Sigmoid colon (tissue), 4 donors: ENCODE data around the gene MED25.

Source experiments
- EP300 ChIP-seq, 4 donors: sonication (generic); formaldehyde crosslinking; IDR thresholded peaks; one replicate each; pipeline ENCODE4 v1.6.1; 2017; ENCODE audit warnings: antibody characterized with exemption in 4 of 4
- POLR2A ChIP-seq, 2 donors: fragments of 450-650 bp; IDR thresholded peaks; one replicate each; pipeline ENCODE4 v1.6.1; 2016; ENCODE audit warnings: antibody characterized with exemption in 2 of 2, mild to moderate bottlenecking in 2 of 2, moderate library complexity in 2 of 2
- POLR2AphosphoS5 ChIP-seq, 4 donors: sonication (generic); formaldehyde crosslinking; IDR thresholded peaks; one replicate each; pipeline ENCODE4 v1.6.1; 2017; ENCODE audit warnings: antibody characterized with exemption in 4 of 4
- TF ChIP-seq, protein P1 (sequence below), 4 experiments: fragments of 450-650 bp in 3 of 4; fragments of 200-600 bp in 1 of 4; IDR thresholded peaks; one replicate each; pipeline ENCODE4 v1.5.1; 2016 to 2019; ENCODE audit warnings: antibody characterized with exemption in 4 of 4, mild to moderate bottlenecking in 3 of 4, moderate library complexity in 2 of 4

DNA sequence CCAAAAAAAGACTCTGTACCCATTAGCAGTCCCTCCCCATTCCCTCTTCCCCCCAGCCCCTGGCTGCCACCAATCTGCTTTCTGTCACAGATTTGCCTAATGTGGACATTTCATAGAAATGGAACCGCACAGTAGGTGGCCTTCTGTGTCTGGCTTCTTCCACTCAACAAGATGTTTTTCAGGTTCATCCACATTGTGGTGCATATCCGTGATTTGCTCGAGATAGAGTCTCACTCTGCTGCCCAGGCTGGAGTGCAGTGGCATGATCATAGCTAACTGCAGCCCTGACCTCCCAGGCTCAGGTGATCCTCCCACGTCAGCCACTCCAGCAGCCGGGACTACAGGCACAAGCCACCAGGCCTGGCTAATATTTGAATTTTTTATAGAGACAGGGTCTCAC lies 30.3 kb upstream of the MED25 start:
- TF ChIP-seq EP300 (IDR thresholded peaks at IDR 0.05) = no peak
- TF ChIP-seq, protein P1, sequence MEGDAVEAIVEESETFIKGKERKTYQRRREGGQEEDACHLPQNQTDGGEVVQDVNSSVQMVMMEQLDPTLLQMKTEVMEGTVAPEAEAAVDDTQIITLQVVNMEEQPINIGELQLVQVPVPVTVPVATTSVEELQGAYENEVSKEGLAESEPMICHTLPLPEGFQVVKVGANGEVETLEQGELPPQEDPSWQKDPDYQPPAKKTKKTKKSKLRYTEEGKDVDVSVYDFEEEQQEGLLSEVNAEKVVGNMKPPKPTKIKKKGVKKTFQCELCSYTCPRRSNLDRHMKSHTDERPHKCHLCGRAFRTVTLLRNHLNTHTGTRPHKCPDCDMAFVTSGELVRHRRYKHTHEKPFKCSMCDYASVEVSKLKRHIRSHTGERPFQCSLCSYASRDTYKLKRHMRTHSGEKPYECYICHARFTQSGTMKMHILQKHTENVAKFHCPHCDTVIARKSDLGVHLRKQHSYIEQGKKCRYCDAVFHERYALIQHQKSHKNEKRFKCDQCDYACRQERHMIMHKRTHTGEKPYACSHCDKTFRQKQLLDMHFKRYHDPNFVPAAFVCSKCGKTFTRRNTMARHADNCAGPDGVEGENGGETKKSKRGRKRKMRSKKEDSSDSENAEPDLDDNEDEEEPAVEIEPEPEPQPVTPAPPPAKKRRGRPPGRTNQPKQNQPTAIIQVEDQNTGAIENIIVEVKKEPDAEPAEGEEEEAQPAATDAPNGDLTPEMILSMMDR (IDR thresholded peaks at IDR 0.05) = no peak
- TF ChIP-seq POLR2AphosphoS5 (IDR thresholded peaks at IDR 0.05) = no peak
- TF ChIP-seq POLR2A (IDR thresholded peaks at IDR 0.05) = no peak
